ENCODE measurements around the gene ZNF581.
A peak's percentile ranks its signal among the peaks of the same experiment; 100 is the strongest.

The ZNF581 gene

GRCh38 chr19:55617426-55617825 lies 26.0 kb upstream of the ZNF581 start:
- H3K4me3 ChIP-seq (ENCODE audit: low read depth, low read length), result no peak overlapping the region
- no peaks in the 10 kb centered on the region for H3K9me3 ChIP-seq (ENCODE audit: severe bottlenecking)
- TF ChIP-seq CTCF (IDR thresholded peaks at IDR 0.05; ENCODE audit: low read depth, low read length), result no peak
- H3K27me3 ChIP-seq (ENCODE audit: insufficient read depth, low read depth, severe bottlenecking), result no peaks in the 10 kb centered on the region
- no peak overlapping the region for H3K27ac ChIP-seq
- peaks cover 35% of the 10 kb centered on the region for H3K36me3 ChIP-seq
- no peak for DNase-seq

GRCh38 chr19:55618426-55618825 lies 25.0 kb upstream of the ZNF581 start:
- Histone ChIP-seq H3K36me3 (peaks cover 37% of the 10 kb centered on the region), H3K4me3 (ENCODE audit: low read depth, low read length) (no peak overlapping the region), H3K27ac (peak overlapping the region; percentile 73), H3K9me3 (ENCODE audit: severe bottlenecking) (no peaks in the 10 kb centered on the region), H3K27me3 (ENCODE audit: insufficient read depth, low read depth, severe bottlenecking) (no peaks in the 10 kb centered on the region)
- no peak for DNase-seq
- no peak for TF ChIP-seq CTCF (IDR thresholded peaks at IDR 0.05; ENCODE audit: low read depth, low read length)

- DNase-seq, result no peak
- H3K27ac ChIP-seq, result peak overlapping the region; percentile 73
- peaks cover 37% of the 10 kb centered on the region for H3K36me3 ChIP-seq
- H3K4me3 ChIP-seq (ENCODE audit: low read depth, low read length), result no peak overlapping the region
- peaks cover 3% of the 10 kb centered on the region for H3K9me3 ChIP-seq (ENCODE audit: severe bottlenecking)
- no peaks in the 10 kb centered on the region for H3K27me3 ChIP-seq (ENCODE audit: insufficient read depth, low read depth, severe bottlenecking)
- no peak for TF ChIP-seq CTCF (IDR thresholded peaks at IDR 0.05; ENCODE audit: low read depth, low read length)
Measured at GRCh38 chr19:55619286-55619685, 24.2 kb upstream of the ZNF581 start.

GRCh38 chr19:55620410-55621204 lies 22.8 kb upstream of the ZNF581 start:
- no peak for DNase-seq
- TF ChIP-seq CTCF (IDR thresholded peaks at IDR 0.05; ENCODE audit: low read depth, low read length), result no peak

GRCh38 chr19:55621205-55621672 lies 22.2 kb upstream of the ZNF581 start:
- H3K9me3 ChIP-seq (ENCODE audit: severe bottlenecking), result peaks cover 3% of the 10 kb centered on the region
- DNase-seq, result no peak
- no peak overlapping the region for H3K4me3 ChIP-seq (ENCODE audit: low read depth, low read length)
- H3K27ac ChIP-seq, result no peak overlapping the region
- peaks cover 25% of the 10 kb centered on the region for H3K36me3 ChIP-seq
- TF ChIP-seq CTCF (IDR thresholded peaks at IDR 0.05; ENCODE audit: low read depth, low read length), result no peak
- no peaks in the 10 kb centered on the region for H3K27me3 ChIP-seq (ENCODE audit: insufficient read depth, low read depth, severe bottlenecking)

More at GRCh38 chr19:55620410-55621204, 22.8 kb upstream of the ZNF581 start:
- Histone ChIP-seq H3K27me3 (ENCODE audit: insufficient read depth, low read depth, severe bottlenecking) (no peaks in the 10 kb centered on the region), H3K4me3 (ENCODE audit: low read depth, low read length) (no peak overlapping the region), H3K27ac (peak overlapping the region; percentile 73), H3K9me3 (ENCODE audit: severe bottlenecking) (peaks cover 3% of the 10 kb centered on the region), H3K36me3 (peaks cover 30% of the 10 kb centered on the region)

All from WERI-Rb-1 (cell line).